Measurements from ENCODE around the gene SMAD3. TPM values are rescaled to one million over a fixed set of nuclear protein-coding genes. Genes with fewer than 3 reads are reported as not detected.

SMAD3 gene
- total and polyA plus RNA-seq, 4 donors: 4.0 to 12.2 (median 5.5) TPM

GRCh38 chr15:67154249-67154648 is 88.8 kb downstream of the SMAD3 start (continued):
- TF ChIP-seq ZBTB33 (IDR thresholded peaks at IDR 0.05): no peak
- TF ChIP-seq GABPA (IDR thresholded peaks at IDR 0.05 in 1 of 2, conservative IDR thresholded peaks at IDR 0.05 in 1 of 2): no peak
- no peak for TF ChIP-seq FOXA2 (IDR thresholded peaks at IDR 0.05)
- TF ChIP-seq EGR1 (IDR thresholded peaks at IDR 0.05; ENCODE audit: low read depth in 2 of 2): no peak
- TF ChIP-seq HNF4G (IDR thresholded peaks at IDR 0.05): no peak
- no peak for TF ChIP-seq YY1 (IDR thresholded peaks at IDR 0.05)

DNA sequence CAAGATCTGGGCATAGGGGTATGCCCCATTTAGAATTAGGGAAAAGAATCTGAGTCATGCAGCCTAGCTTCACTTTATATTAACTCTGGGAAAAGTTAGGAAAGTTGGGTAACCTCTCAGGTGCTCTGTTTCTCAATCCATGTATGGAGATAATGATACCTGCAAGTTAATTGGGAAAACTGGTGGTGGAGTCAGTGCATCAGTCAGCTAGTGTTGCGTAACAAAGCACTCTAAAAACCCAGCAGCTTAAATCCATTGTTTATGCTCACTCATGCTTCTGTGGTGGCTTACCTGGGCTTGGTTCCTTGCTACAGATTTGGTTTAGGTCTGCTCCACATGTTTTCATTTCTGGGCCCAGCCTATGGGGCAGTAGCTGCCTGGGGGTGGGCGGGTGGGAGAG is 91.0 kb downstream of the SMAD3 start:
- Histone ChIP-seq H3K4me1 (ENCODE audit: control insufficient read depth in 4 of 4, insufficient read depth in 4 of 4, low read length in 3 of 4) (no peaks in the 10 kb centered on the region), H3K27me3 (ENCODE audit: control insufficient read depth in 4 of 4, insufficient read depth in 4 of 4, low read length in 3 of 4) (no peaks in the 10 kb centered on the region), H3K27ac (ENCODE audit: low read depth in 1 of 2, low read length in 2 of 2) (no peak overlapping the region), H3K36me3 (ENCODE audit: control insufficient read depth in 4 of 4, insufficient read depth in 3 of 4, low read depth in 1 of 4, low read length in 3 of 4) (peaks cover 0 to 3% (median 0%) of the 10 kb centered on the region in 4 donors), H3K4me3 (ENCODE audit: low read depth in 1 of 3, low read length in 3 of 3) (no peak overlapping the region), H3K9me3 (ENCODE audit: control insufficient read depth in 4 of 4, low read length in 3 of 4) (no peaks in the 10 kb centered on the region), H3K9ac (ENCODE audit: low read depth in 1 of 2, low read length in 2 of 2) (no peak overlapping the region)
- TF ChIP-seq GABPA (IDR thresholded peaks at IDR 0.05 in 1 of 2, conservative IDR thresholded peaks at IDR 0.05 in 1 of 2) (no peak), HNF4A (conservative IDR thresholded peaks at IDR 0.05) (no peak), FOXA2 (IDR thresholded peaks at IDR 0.05) (no peak), JUND (IDR thresholded peaks at IDR 0.05) (no peak), MAX (IDR thresholded peaks at IDR 0.05) (no peak), SP1 (IDR thresholded peaks at IDR 0.05) (no peak), TAF1 (conservative IDR thresholded peaks at IDR 0.05) (no peak), FOXA1 (IDR thresholded peaks at IDR 0.05) (no peak)
- TF ChIP-seq, protein P1, sequence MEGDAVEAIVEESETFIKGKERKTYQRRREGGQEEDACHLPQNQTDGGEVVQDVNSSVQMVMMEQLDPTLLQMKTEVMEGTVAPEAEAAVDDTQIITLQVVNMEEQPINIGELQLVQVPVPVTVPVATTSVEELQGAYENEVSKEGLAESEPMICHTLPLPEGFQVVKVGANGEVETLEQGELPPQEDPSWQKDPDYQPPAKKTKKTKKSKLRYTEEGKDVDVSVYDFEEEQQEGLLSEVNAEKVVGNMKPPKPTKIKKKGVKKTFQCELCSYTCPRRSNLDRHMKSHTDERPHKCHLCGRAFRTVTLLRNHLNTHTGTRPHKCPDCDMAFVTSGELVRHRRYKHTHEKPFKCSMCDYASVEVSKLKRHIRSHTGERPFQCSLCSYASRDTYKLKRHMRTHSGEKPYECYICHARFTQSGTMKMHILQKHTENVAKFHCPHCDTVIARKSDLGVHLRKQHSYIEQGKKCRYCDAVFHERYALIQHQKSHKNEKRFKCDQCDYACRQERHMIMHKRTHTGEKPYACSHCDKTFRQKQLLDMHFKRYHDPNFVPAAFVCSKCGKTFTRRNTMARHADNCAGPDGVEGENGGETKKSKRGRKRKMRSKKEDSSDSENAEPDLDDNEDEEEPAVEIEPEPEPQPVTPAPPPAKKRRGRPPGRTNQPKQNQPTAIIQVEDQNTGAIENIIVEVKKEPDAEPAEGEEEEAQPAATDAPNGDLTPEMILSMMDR (IDR thresholded peaks at IDR 0.05; ENCODE audit: low read depth, low read length, missing input control): no peak
- TF ChIP-seq, protein P2, sequence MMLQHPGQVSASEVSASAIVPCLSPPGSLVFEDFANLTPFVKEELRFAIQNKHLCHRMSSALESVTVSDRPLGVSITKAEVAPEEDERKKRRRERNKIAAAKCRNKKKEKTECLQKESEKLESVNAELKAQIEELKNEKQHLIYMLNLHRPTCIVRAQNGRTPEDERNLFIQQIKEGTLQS (IDR thresholded peaks at IDR 0.05): no peak
- no peak for DNase-seq (ENCODE audit: low spot score)
- 98% methylated on average over 2 of the region's 2 CpGs for WGBS

DNA sequence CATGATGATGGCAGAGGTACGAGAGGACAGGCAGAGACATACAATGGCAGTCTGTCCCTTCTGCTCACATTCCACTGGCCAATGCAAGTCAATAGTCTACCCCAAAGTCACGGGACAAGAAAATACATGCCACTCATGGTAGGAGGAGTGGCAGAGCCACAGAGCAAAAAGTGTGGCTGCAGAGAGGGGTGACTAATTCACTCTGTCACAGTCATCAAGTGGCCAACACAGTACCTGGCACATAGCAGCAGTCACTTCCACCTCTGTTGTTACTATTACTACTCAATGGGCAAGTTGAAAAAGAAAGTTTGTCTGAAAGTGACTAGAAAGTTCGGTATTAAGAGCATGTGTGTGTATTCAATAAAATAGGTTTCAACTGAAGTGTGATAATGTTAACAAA is 91.4 kb downstream of the SMAD3 start:
- TF ChIP-seq MAX (IDR thresholded peaks at IDR 0.05): no peak
- TF ChIP-seq, protein P2 (IDR thresholded peaks at IDR 0.05): no peak
- TF ChIP-seq EGR1 (IDR thresholded peaks at IDR 0.05; ENCODE audit: low read depth in 2 of 2): no peak
- no peak for TF ChIP-seq HNF4G (IDR thresholded peaks at IDR 0.05)
- no peak for TF ChIP-seq JUND (IDR thresholded peaks at IDR 0.05)
- TF ChIP-seq NR2F2 (IDR thresholded peaks at IDR 0.05): no peak
- TF ChIP-seq ZBTB33 (IDR thresholded peaks at IDR 0.05): no peak
- no peak for TF ChIP-seq REST (IDR thresholded peaks at IDR 0.05)
- no peak for TF ChIP-seq HNF4A (conservative IDR thresholded peaks at IDR 0.05)
- TF ChIP-seq RAD21 (IDR thresholded peaks at IDR 0.05): no peak
- no peak for TF ChIP-seq FOXA2 (IDR thresholded peaks at IDR 0.05)
- no peak for TF ChIP-seq SP1 (IDR thresholded peaks at IDR 0.05)
- no peak for TF ChIP-seq YY1 (IDR thresholded peaks at IDR 0.05)
- TF ChIP-seq RXRA (IDR thresholded peaks at IDR 0.05): no peak
- Histone ChIP-seq H3K36me3 (ENCODE audit: control insufficient read depth in 4 of 4, insufficient read depth in 3 of 4, low read depth in 1 of 4, low read length in 3 of 4) (peaks cover 0 to 3% (median 0%) of the 10 kb centered on the region in 4 donors), H3K27ac (ENCODE audit: low read depth in 1 of 2, low read length in 2 of 2) (no peak overlapping the region), H3K4me3 (ENCODE audit: low read depth in 1 of 3, low read length in 3 of 3) (no peak overlapping the region), H3K27me3 (ENCODE audit: control insufficient read depth in 4 of 4, insufficient read depth in 4 of 4, low read length in 3 of 4) (no peaks in the 10 kb centered on the region), H3K9me3 (ENCODE audit: control insufficient read depth in 4 of 4, low read length in 3 of 4) (no peaks in the 10 kb centered on the region), H3K9ac (ENCODE audit: low read depth in 1 of 2, low read length in 2 of 2) (no peak overlapping the region), H3K4me1 (ENCODE audit: control insufficient read depth in 4 of 4, insufficient read depth in 4 of 4, low read length in 3 of 4) (no peaks in the 10 kb centered on the region)
- DNase-seq (ENCODE audit: low spot score): no peak
- WGBS: 99% methylated on average over 3 of the region's 3 CpGs

All from liver (tissue), 9 donors.